Kidney (tissue), 14 donors: Measurements from ENCODE around the gene KBTBD4. TPM values are rescaled to one million over a fixed set of nuclear protein-coding genes. Genes with fewer than 3 reads are reported as not detected.

Experiments used
- DNase-seq, 5 donors: peaks; one replicate each; pipeline ENCODE4 v3.0.0-alpha.2; 2013 to 2020
- FAIRE-seq: peaks from 2 replicates; lab custom pipeline; 2012; peaks lifted over from hg19 to GRCh38; lab: Jason Lieb, UNC
- H3K27ac ChIP-seq, 2 donors: one replicate each; pipeline ENCODE4 v1.7.0; 2013; ENCODE audit warnings: low read depth in 2 of 2, low read length in 2 of 2, inconsistent platforms in 1 of 2
- H3K27me3 ChIP-seq: one replicate; pipeline ENCODE4 v1.7.1; 2013; ENCODE audit warnings: low read length, inconsistent platforms; ENCODE audit not compliant: control insufficient read depth, insufficient read depth
- H3K36me3 ChIP-seq, 3 donors: one replicate each; pipeline versions ENCODE4 v1.7.0 to v1.7.1; 2013; ENCODE audit warnings: low read length in 3 of 3, control low read depth in 1 of 3, inconsistent platforms in 1 of 3; ENCODE audit not compliant: insufficient read depth in 3 of 3, control insufficient read depth in 2 of 3
- H3K4me1 ChIP-seq, 3 donors: one replicate each; pipeline versions ENCODE4 v1.7.0 to v1.7.1; 2013; ENCODE audit warnings: low read length in 3 of 3, inconsistent platforms in 1 of 3, low read depth in 1 of 3; ENCODE audit not compliant: control insufficient read depth in 2 of 3, insufficient read depth in 2 of 3
- H3K4me3 ChIP-seq, 3 donors: one replicate each; pipeline versions ENCODE4 v1.7.0 to v1.8.1; 2013; ENCODE audit warnings: low read length in 3 of 3, control low read depth in 1 of 3, inconsistent platforms in 1 of 3
- H3K9ac ChIP-seq, 3 donors: one replicate each; pipeline versions ENCODE4 v1.7.0 to v1.7.1; 2013; ENCODE audit warnings: low read length in 3 of 3, control low read depth in 1 of 3, inconsistent platforms in 1 of 3
- H3K9me3 ChIP-seq, 3 donors: one replicate each; pipeline versions ENCODE4 v1.7.0 to v1.7.1; 2013; ENCODE audit warnings: low read length in 3 of 3, control low read depth in 1 of 3, inconsistent platforms in 1 of 3; ENCODE audit not compliant: control insufficient read depth in 2 of 3, insufficient read depth in 1 of 3
- CTCF ChIP-seq: IDR thresholded peaks from 3 replicates; pipeline ENCODE4 v1.5.1; 2012; ENCODE audit warnings: mild to moderate bottlenecking, moderate library complexity, borderline replicate concordance; ENCODE audit not compliant: insufficient read depth; ENCODE audit errors: extremely low read depth
- intact Hi-C: fragments of 100-400 bp; cut with DNase I; formaldehyde crosslinking; loops from one replicate; pipeline ENCODE4 v1.11.1; 2022
- polyA plus RNA-seq: library from polyadenylated mRNA; stranded (reverse); fragments of 350-450 nt; fragmentation: Illumina TruSeq; extraction: RNeasy Lipid Tissue Mini Kit (QIAGEN cat#74804); gene quantifications from one replicate; pipeline ENCODE4 v1.2.3, GENCODE V29; 2014; ENCODE audit warnings: low read depth, low replicate concordance; ENCODE audit not compliant: insufficient read depth
- total RNA-seq: library from RNA; stranded (reverse); fragmentation: NEBNext Ultra II Directional; extraction: Animal tissue kit (Norgen Biotek cat#: 25700); gene quantifications from one replicate; pipeline ENCODE4 v1.2.1, GENCODE V29; 2021
- donor health status: control.
- donor health status: control.
- donor health status: control.
- donor health status: control.
- donor health status: control.
- donor health status: DM: yes; HTN: yes; CAD: no.
- donor health status: Normal renal cell carcinoma (clear cell type).

The KBTBD4 gene
- total and polyA plus RNA-seq, 2 donors from 2014 or later, result 16.7 to 20.1 TPM

- DNase-seq (peak in 2 of 5 donors; percentile 35 to 73), FAIRE-seq (no peak)
- no peak for TF ChIP-seq CTCF
- H3K9ac ChIP-seq, result no peak overlapping the region
- H3K4me1 ChIP-seq, result peaks cover 0 to 2% (median 0%) of the 10 kb centered on the region in 3 donors
- intact Hi-C loops, result no loop called here
- no peak overlapping the region for H3K4me3 ChIP-seq
- no peak overlapping the region for H3K27ac ChIP-seq
- no peaks in the 10 kb centered on the region for H3K9me3 ChIP-seq
- H3K36me3 ChIP-seq, result peaks cover 0 to 14% (median 10%) of the 10 kb centered on the region in 3 donors
- no peaks in the 10 kb centered on the region for H3K27me3 ChIP-seq
These were observed 9.1 kb upstream of the KBTBD4 start for GRCh38 chr11:47587723-47588326.

GRCh38 chr11:47587039-47587716 is 8.4 kb upstream of the KBTBD4 start:
- no peak overlapping the region for H3K4me3 ChIP-seq
- TF ChIP-seq CTCF, result no peak
- H3K27me3 ChIP-seq, result no peaks in the 10 kb centered on the region
- FAIRE-seq (no peak), DNase-seq (no peak)
- intact Hi-C loops, result no loop called here
- H3K9me3 ChIP-seq, result no peaks in the 10 kb centered on the region
- H3K9ac ChIP-seq, result no peak overlapping the region
- peaks cover 3 to 20% (median 15%) of the 10 kb centered on the region in 3 donors for H3K36me3 ChIP-seq
- H3K4me1 ChIP-seq, result peaks cover 0 to 2% (median 0%) of the 10 kb centered on the region in 3 donors
- H3K27ac ChIP-seq, result no peak overlapping the region

- FAIRE-seq, result no peak
- H3K36me3 ChIP-seq, result peaks cover 8 to 29% (median 21%) of the 10 kb centered on the region in 3 donors
- H3K27ac ChIP-seq, result no peak within 1 kb of the TSS
These were observed 7.5 kb upstream of the KBTBD4 start, which contains the start of gene FAM180B for GRCh38 chr11:47586098-47586855. TSS of gene FAM180B (plus strand) at chr11:47586678. CDS start at chr11:47586769, 91 bp downstream.

More at GRCh38 chr11:47586098-47586855, 7.5 kb upstream of the KBTBD4 start, which contains the start of gene FAM180B:
- Histone ChIP-seq H3K4me3 (no peak within 1 kb of the TSS), H3K4me1 (peaks cover 0 to 2% (median 0%) of the 10 kb centered on the region in 3 donors), H3K27me3 (no peaks in the 10 kb centered on the region), H3K9me3 (no peaks in the 10 kb centered on the region), H3K9ac (no peak within 1 kb of the TSS)
- no peak for TF ChIP-seq CTCF
- intact Hi-C loops, result no loop called here
- DNase-seq, result no peak
